ENCODE data around the gene ACO2. TPM values are rescaled to one million over a fixed set of nuclear protein-coding genes. Genes with fewer than 3 reads are reported as not detected.
A peak's percentile ranks its signal among the peaks of the same experiment; 100 is the strongest.

Gene ACO2
- total RNA-seq, 4 donors from 2014 or later: 69.9 to 91.1 (median 76.4) TPM

- 81 to 91% methylated on average over 7 of the region's 7 CpGs for WGBS, 2 donors
- Histone ChIP-seq H3K4me1 (peaks cover 0 to 29% (median 3%) of the 10 kb centered on the region in 4 donors), H3K4me3 (no peak overlapping the region), H3K27ac (peak overlapping the region in 1 of 4 donors; percentile 8), H3K9me3 (no peaks in the 10 kb centered on the region), H3K36me3 (peaks cover 0 to 45% (median 0%) of the 10 kb centered on the region in 3 donors), H3K27me3 (no peaks in the 10 kb centered on the region)
- no peak for DNase-seq (ENCODE audit: low spot score in 2 of 2)
- TF ChIP-seq CTCF (IDR thresholded peaks at IDR 0.05) (no peak), POLR2A (IDR thresholded peaks at IDR 0.05) (no peak), EP300 (IDR thresholded peaks at IDR 0.05) (no peak)
Measured at GRCh38 chr22:41500303-41500702, 31.4 kb downstream of the ACO2 start.

GRCh38 chr22:41501209-41501608, 32.3 kb downstream of the ACO2 start:
- H3K4me1 ChIP-seq: peaks cover 0 to 37% (median 3%) of the 10 kb centered on the region in 4 donors
- H3K27ac ChIP-seq: peak overlapping the region in 1 of 4 donors; percentile 1

GRCh38 chr22:41504397-41504796, 35.5 kb downstream of the ACO2 start:
- peak overlapping the region in 1 of 4 donors; percentile 34 for H3K27ac ChIP-seq
- 68 to 74% methylated on average over 7 of the region's 7 CpGs for WGBS, 2 donors
- H3K4me3 ChIP-seq: no peak overlapping the region
- H3K4me1 ChIP-seq: peaks cover 0 to 53% (median 9%) of the 10 kb centered on the region in 4 donors
- TF ChIP-seq EP300 (IDR thresholded peaks at IDR 0.05): peak in 1 of 2 donors; percentile 22
- TF ChIP-seq CTCF (IDR thresholded peaks at IDR 0.05): no peak
- H3K9me3 ChIP-seq: no peaks in the 10 kb centered on the region
- no peaks in the 10 kb centered on the region for H3K27me3 ChIP-seq
- H3K36me3 ChIP-seq: peaks cover 0 to 67% (median 0%) of the 10 kb centered on the region in 3 donors
- DNase-seq (ENCODE audit: low spot score in 2 of 2): no peak

More at GRCh38 chr22:41501209-41501608, 32.3 kb downstream of the ACO2 start:
- no peaks in the 10 kb centered on the region for H3K27me3 ChIP-seq
- H3K4me3 ChIP-seq: no peak overlapping the region
- TF ChIP-seq EP300 (IDR thresholded peaks at IDR 0.05) (no peak), CTCF (IDR thresholded peaks at IDR 0.05) (peak in 3 of 5 experiments; percentile 10 to 32 (median 14))
- H3K36me3 ChIP-seq: peaks cover 0 to 49% (median 0%) of the 10 kb centered on the region in 3 donors
- 89 to 92% methylated on average over 5 of the region's 5 CpGs for WGBS, 2 donors
- H3K9me3 ChIP-seq: no peaks in the 10 kb centered on the region
- no peak for DNase-seq (ENCODE audit: low spot score in 2 of 2)

GRCh38 chr22:41504816-41505215, 35.9 kb downstream of the ACO2 start:
- H3K27ac ChIP-seq: peak overlapping the region in 1 of 4 donors; percentile 34
- H3K4me3 ChIP-seq: no peak overlapping the region
- H3K27me3 ChIP-seq: no peaks in the 10 kb centered on the region
- no peak for DNase-seq (ENCODE audit: low spot score in 2 of 2)
- TF ChIP-seq CTCF (IDR thresholded peaks at IDR 0.05): no peak
- TF ChIP-seq POLR2A (IDR thresholded peaks at IDR 0.05): no peak
- H3K4me1 ChIP-seq: peaks cover 0 to 54% (median 9%) of the 10 kb centered on the region in 4 donors
- H3K9me3 ChIP-seq: no peaks in the 10 kb centered on the region
- peaks cover 0 to 65% (median 0%) of the 10 kb centered on the region in 3 donors for H3K36me3 ChIP-seq
- WGBS, 2 donors: 90% methylated on average over 4 of the region's 4 CpGs

- H3K27ac ChIP-seq: peak overlapping the region in 1 of 4 donors; percentile 87
- H3K9me3 ChIP-seq: no peaks in the 10 kb centered on the region
- peaks cover 0 to 59% (median 9%) of the 10 kb centered on the region in 4 donors for H3K4me1 ChIP-seq
- no peak overlapping the region for H3K4me3 ChIP-seq
- peaks cover 0 to 65% (median 0%) of the 10 kb centered on the region in 3 donors for H3K36me3 ChIP-seq
- no peak for DNase-seq (ENCODE audit: low spot score in 2 of 2)
- TF ChIP-seq EP300 (IDR thresholded peaks at IDR 0.05): no peak
- no peak for TF ChIP-seq CTCF (IDR thresholded peaks at IDR 0.05)
- TF ChIP-seq POLR2A (IDR thresholded peaks at IDR 0.05): no peak
- WGBS, 2 donors: 91 to 95% methylated on average over 10 of the region's 10 CpGs
- no peaks in the 10 kb centered on the region for H3K27me3 ChIP-seq
Measured at GRCh38 chr22:41505511-41506220, 36.7 kb downstream of the ACO2 start.

Data from tibial nerve (tissue), 4 donors.